HG02852 (cell line): ENCODE measurements around the gene KCNQ2.

Source experiments
- ATAC-seq: cut with Tn5 transposase; IDR thresholded peaks from one replicate; pipeline ENCODE4 v1.9.1; 2021; ENCODE audit warnings: mild to moderate bottlenecking, moderate library complexity; ENCODE audit not compliant: unreplicated experiment

Gene KCNQ2

DNA sequence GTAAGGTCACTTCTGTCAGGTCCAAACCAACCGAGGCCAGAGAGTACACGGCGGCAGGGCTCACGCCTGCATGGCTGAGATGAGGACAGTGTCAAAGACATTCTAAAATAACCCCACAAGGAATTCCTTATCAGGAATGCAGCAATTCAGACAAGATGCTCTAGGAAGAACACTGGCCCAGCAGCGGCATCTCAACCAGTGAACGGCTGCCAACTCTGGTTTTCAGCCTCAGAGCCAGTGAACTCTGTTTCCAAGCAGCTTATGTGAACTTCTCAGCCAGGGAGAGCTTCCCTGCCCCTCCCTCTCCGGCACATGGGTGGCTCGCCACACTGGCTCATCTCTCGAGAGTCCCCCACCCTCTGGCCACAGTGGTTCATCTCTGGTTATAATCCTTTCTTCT, 36.9 kb downstream of the KCNQ2 start:
- ATAC-seq = no peak

- no peak for ATAC-seq
Observed at GRCh38 chr20:63434599-63435378, 37.7 kb downstream of the KCNQ2 start.

DNA sequence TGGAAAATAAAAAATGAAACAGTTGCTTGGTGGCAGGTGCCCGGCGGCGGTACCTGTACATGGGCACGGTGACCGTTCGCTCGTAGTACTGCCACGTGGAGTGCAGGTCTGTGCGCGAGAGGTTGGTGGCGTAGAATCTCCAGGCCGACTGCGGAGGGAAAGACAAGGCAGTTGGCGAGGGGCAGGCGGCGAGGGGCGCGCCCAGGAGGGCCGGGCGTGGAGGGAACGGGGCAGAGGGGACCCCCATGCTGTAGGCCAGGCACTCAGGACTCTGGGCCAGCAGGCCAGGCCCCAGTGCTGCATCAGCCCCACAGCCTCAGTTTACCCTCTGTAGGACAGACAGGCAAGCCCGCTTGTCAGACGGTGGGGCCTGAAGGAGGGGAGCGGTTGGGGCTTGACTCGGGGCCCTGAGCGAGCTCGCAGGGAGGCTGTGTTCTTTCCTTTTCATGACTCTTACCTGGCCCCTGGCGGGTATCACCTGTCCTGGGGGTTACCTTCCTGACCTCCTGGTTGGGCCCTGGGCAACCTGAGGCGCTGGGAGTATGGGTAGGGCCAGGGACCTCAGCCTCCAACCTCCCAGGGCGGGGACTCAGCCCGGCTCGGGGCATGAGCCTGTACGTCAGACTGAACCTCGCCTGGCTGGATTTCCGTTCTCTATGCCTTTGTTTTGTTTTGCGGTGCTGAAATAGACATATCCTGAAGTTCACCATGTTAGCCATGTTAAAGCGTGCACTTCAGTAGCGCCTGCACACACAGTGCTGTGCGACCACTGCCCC, 38.5 kb downstream of the KCNQ2 start:
- no peak for ATAC-seq

DNA sequence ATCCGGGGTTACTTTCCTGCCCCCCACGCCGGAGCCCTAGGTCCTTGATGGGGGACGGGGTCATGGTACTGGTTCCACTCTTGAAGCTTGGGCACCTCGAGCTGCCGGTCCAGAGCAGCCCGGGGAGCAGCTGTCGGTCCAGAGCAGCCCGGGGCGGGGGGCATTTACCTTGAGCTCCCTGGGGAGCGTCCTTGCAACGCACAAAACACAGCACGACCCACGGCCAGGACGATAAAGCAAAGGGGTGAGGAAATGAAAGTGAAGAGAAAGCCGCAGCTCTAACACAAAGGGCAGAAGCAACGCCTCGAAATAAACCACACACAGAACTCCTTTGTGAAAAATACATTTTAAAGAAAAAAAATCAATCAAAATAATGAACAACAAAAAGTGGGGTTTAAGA, 39.1 kb downstream of the KCNQ2 start:
- ATAC-seq = no peak

DNA sequence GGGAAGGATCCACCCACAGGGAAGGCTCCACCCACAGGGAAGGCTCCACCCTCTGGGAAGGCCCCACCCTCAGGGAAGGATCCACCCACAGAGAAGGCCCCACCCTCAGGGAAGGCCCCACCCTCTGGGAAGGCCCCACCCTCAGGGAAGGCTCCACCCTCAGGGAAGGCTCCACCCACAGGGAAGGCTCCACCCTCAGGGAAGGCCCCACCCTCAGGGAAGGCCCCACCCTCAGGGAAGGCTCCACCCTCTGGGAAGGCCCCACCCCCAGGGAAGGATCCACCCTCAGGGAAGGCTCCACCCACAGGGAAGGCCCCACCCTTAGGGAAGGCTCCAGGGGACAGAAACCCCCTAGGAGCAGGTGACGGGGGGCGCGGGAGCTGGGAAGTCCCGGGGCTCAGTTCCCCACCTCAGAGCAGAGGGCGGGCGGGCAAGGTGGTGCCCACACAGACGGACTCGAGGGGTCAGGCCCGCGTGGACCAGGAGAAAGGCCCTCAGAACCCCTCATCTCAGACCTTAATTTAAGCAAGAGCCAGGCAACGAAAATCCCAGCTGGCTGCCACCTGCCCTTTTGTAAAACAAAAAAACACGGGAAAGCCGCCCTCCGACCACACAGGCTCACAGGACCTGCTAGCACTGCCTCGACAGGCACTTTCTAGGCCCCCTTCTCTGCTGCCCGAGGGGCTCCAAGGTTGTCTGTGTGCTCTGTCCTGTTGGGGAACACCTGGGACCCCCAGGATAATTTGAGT, 39.7 kb downstream of the KCNQ2 start:
- ATAC-seq = no peak

DNA sequence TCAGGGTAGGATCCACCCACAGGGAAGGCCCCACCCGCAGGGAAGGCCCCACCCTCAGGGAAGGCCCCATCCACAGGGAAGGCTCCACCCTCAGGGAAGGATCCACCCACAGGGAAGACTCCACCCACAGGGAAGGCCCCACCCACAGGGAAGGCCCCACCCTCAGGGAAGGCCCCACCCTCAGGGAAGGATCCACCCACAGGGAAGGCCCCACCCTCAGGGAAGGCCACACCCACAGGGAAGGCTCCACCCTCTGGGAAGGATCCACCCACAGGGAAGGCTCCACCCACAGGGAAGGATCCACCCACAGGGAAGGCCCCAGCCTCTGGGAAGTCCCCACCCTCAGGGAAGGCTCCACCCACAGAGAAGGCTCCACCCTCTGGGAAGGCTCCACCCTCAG, 40.5 kb downstream of the KCNQ2 start:
- no peak for ATAC-seq

GRCh38 chr20:63430891-63431290, 41.6 kb downstream of the KCNQ2 start:
- ATAC-seq = no peak

DNA sequence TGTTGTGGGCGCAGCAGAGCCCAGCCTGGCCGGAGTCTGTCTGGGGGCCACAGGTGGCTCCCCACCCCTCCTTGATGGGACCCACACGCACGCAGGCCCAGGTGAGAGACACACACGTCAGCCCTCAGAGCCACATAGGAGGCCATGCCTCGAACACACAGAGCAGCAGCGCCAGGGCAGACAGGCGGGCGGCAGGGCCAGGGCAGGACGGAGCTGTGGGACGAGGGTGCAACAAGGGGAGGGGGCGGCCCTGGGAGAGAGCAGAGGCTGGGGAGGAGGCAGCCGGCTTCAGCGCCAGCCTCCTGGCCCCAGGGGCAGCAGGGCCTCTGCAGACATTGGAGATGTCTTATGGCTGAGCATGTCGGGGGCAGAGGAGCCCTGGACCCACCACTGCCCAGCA, 42.5 kb downstream of the KCNQ2 start:
- ATAC-seq = no peak

- no peak for ATAC-seq
Observed at GRCh38 chr20:63428906-63429575, 43.4 kb downstream of the KCNQ2 start.

- ATAC-seq = no peak
Observed at GRCh38 chr20:63427724-63428330, 44.6 kb downstream of the KCNQ2 start.

GRCh38 chr20:63427206-63427605, 45.2 kb downstream of the KCNQ2 start:
- no peak for ATAC-seq

- no peak for ATAC-seq
Observed at GRCh38 chr20:63425846-63426485, 46.5 kb downstream of the KCNQ2 start.

GRCh38 chr20:63424613-63425012, 47.8 kb downstream of the KCNQ2 start:
- no peak for ATAC-seq

DNA sequence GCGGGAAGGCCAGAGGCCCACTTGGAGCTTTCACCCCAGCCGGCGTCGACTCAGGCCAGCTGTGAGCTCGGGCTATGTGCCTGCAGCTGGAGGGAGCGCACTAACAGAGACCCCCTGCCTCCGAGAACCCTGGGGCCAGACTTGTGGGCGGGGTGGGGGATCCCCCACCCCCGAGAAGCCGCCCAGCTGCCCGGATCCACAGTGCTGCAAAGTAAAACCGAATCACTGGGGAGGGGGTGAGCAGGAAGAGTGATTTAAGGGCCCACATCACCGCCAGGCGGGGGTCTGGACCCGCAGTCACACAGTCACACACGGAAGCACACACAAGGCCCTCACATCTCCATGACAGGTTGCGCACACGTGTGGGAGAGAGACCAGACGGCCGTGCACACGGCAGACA, 48.7 kb downstream of the KCNQ2 start:
- ATAC-seq = no peak

DNA sequence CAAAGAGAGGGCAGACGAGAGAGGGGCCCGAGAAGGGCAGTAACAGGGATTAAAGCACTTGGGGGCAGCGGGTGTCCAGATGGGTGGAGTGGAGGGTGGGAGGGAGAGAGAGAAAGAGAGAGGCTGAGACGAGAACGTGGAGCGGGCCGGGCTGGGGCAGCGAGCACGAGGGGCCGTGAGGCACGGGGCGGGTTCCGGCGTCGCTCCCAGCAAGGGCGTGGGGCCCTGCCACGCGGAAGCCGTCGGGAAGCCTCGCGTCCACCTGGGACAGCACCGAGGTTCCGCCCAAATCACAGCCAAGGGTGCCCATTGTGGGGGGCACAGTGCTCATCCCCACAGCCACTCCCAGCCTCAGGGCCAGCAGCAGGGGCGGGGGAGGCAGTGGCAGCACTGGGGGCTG, 49.8 kb downstream of the KCNQ2 start:
- ATAC-seq = no peak

DNA sequence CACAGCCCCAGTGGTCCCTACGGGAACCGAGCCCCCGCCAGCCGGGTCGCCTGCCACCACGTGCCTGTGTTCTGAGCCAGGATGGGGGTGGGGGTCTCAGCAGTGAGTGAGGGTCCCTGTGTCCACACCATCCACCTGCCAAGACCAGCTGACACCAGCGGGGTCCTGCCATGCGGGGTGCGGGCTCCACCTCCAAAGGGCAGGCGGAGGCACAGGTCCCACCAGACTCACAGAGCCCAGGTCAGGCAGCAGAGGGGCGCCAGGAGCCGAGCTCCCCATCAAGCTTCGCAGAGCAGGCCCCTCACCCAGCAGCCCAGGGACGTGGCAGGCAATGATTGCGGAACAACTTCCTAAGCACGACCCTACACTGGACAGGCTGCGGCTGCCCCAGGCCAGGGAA, 50.5 kb downstream of the KCNQ2 start:
- no peak for ATAC-seq

GRCh38 chr20:63421094-63421692, 51.3 kb downstream of the KCNQ2 start:
- ATAC-seq = no peak

- ATAC-seq = no peak
Observed at GRCh38 chr20:63420359-63421093, 51.9 kb downstream of the KCNQ2 start.

- ATAC-seq = no peak
Observed at GRCh38 chr20:63419299-63419698, 53.2 kb downstream of the KCNQ2 start.
